GM21526 (cell line): ENCODE results near the gene NAA35.
"Not testable (repeated sequence)": the region's sequence is repeated elsewhere in the genome, so short reads cannot be mapped to it uniquely, and the experiment has no call there.

Experiments
- ATAC-seq: cut with Tn5 transposase; IDR thresholded peaks from one replicate; pipeline ENCODE4 v1.9.1; 2021; ENCODE audit warnings: moderate library complexity; ENCODE audit not compliant: unreplicated experiment, low FRiP score

NAA35 gene

DNA sequence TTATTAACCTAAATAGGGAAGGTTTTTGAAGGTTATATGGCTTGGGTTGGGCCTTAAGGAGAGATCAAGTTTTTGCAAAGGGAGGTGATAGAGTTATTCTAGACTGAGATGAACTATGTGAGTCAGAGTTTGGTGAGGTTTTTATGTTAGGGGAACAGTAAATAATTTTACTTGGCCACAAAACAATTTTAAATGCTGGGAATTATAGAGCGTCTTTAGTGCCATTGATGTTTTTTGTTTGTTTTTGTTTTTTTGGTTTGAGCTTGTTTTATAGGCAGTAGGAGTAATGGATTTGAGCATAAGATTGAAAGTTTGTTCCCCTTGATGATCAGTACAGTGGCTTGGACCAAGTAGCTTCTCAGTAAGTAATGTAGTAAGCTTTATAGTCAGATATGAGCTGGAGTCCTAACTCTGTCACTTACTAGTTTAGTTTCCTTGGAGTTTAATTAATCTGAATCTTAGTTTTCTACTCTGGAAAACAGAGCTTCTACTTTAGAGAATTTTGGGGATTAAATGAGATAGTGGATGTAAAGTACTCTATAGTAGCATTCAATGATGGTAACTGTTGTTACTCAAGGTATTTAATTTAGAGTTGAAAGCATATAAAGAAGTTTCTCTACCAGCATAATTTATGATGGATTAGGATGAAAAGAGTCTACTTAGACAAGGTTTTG, 2.9 kb downstream of the NAA35 start:
- ATAC-seq = no peak

DNA sequence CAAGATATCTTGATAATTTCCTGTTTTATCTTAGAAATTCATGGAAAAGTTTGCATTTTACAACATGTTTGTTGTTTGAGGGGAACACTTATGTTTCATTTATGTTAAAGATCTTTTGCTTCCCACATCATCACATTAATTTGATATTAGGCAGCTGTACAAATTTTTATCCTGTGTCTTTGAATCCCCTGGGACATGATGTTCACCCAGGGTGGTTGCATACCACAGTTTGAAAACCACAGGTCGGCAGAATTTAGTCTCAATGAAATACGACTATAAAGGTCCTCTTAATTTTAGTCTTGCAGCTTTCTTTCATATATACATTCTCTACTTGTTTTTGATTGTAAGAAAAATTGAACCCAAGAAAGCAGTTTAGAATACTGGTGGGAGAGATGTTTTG, 3.7 kb downstream of the NAA35 start:
- no peak for ATAC-seq

DNA sequence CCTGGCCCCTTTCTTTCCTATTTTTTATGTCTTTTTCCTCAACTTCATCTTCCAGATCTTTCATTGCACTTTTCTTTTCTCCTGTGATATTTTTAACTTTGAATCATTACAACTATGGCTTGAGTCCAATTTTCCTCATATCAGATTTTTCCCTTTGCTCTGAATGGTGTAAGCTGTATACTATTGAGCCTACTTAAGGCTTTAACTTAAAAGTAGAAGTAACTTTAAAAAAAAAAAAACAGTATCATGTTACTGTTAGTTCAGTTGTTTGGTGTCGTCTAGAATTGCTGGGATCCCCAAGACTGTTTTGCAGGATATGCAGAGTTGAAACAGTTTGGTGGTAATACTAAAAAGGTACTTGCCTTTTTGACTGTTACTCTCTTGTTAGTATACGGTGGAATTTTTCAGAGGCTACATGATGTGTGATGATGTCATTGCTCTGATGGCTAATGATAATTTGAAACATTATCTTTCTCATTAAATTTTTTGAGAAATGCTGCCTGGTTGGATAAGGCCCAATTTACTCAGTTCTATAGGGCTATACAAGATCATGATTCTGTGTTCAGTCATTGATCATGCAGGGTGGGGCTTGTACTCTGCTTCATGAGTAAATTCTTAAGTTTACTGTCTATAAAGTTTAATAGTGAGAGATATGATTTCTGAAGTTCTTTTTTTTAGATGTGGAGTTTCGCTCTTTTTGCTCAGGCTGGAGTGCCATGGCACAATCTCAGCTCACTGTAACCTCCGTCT, 8.8 kb downstream of the NAA35 start:
- no peak for ATAC-seq

DNA sequence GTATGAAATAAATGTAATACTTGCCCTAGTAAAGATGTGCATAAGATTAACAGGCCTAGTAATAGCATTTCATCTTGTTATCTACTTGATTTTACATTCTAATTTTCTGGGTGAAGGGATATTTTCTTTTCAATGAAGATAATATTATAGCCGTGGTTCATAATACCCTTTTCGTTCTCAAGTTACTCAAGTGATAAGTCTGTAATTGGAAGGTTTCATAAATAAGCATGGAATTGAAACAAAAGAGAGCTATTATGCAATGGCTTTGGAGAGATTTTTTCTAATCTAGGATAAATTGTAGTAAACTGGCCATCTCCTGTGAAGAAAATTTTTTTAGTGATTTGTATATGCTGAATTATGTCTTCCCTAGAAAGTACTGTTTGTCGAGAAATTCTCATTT, 19.0 kb downstream of the NAA35 start:
- ATAC-seq = no peak

DNA sequence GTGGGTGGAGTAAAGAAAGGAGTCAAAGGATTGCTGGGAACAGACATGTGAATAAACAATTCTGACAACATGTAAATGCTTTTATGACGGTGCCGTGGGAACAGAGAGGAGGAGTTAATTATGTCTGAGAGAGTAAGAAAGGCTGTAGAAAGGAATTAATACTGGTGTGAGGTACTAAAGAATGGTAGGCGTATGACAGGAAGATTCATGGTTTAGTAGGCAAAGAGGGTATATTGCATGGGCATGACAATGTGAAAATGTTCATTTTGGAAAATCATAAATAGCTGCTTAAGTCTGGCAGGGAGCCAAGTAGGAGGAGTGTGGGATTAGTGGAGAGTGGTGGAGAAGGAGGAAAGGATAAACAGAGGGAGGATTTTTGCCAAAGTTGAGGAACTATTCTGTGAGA, 19.7 kb downstream of the NAA35 start:
- no peak for ATAC-seq

DNA sequence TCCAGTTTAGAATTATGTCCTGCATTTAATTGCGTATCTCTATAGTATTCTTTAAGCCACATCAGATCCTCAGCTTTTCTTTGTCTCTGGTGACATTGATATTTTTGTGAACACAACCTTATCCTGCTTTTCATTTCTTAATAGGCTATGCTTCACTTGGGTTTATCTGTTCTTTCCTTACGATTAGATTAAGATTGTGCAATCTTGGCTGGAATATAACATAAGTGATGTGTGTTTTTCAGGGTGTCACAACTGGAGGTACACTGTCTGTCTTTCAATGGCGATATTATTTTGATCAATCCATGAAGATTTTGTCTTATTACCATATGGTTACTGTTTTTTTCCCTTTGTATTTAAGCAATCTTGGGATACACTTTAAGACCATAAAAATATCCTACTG, 23.6 kb downstream of the NAA35 start:
- no peak for ATAC-seq

DNA sequence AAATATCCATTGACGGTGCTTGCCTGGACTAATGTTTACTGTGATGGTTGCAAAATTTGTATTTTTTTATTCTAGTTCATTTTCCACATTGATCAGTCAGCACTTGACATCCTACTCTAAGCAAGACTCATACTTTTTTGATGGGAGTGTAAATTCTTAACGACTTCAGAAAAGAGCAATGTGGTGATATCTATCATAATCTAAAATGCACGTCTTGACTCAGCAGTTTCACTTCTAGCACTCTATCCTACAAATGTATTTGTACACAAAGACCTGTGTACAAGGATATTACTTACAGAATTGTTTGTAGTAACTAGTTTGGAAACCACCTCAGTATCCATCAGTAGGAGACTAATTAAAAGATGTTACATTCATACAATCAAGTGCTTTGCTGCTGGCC, 24.0 kb downstream of the NAA35 start:
- ATAC-seq = no peak

DNA sequence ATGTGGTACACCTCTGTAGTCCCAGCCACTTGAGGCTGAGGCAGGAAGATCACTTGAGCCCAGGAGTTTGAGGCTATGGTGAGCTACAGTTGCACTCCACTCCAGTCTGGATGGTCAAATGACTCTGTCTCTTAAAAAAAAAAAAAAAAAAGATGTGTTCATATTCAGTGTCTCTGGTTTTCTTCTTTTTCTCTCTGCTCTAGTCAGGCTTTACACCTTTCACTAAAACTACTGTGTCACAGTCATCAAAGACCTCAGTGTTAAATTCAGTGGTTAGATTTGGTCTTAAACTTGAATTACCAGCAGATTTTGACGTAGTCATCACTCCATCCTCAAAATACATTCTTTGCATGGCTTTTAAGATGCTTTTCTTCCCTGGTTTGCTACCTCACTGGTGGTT, 28.8 kb downstream of the NAA35 start:
- no peak for ATAC-seq

DNA sequence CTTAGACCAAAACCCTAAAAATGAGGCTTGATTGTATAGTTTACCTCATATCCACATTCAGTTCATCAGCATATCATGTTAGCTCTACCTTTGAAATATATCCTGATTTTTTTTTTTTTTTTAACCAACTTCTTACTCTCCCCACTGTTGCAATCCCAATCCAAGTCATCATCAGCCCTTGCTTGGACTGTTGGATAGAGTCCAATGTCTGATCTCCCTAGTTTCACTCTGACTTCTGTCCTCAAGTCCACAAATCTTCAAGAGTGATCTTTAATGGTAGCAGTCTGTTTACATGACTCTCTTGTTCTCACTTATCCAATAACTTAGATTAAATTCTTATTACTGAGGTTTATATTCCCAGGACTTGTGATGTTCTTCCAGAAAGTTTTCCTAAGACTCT, 30.8 kb downstream of the NAA35 start:
- no peak for ATAC-seq

DNA sequence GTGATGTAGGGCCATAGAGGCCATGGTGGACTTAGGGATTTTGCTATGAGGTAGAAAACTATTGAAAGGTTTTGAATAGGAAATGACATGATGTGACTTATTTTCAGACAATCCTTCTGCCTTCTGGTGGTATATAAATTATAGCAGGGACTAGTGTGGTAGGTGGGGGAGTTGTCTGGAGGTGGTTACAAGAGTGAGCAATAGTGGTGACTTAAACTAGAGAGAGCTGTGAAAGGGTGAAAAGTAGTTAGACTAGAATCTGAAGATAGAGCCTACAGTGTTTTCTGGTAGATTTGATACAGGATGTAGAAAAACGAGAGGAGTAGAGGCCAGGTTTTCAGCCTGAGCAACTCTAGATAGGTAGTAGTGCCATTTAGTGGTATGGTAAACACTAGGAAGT, 32.3 kb downstream of the NAA35 start:
- ATAC-seq = no peak

DNA sequence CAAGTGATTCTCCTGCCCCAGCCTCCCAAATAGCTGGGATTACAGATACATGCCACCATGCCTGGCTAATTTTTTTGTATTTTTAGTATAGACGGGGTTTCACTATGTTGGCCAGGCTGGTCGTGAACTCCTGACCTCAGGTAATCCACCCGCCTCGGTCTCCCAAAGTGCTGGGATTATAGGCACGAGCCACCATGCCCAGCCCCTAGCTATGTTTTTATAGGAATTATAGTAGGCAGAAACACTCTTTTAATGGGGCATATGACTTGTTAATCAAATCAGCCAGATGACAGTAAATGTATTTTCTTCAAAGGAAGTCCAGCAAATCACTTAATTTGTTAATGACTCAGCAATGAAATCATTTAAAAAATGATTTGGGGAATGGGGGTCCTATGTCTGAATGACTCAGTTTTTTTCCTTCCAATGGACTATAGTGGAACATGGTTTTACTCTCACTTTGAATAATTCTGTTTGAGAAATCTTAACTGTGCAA, 33.2 kb downstream of the NAA35 start:
- ATAC-seq = not testable (repeated sequence)

DNA sequence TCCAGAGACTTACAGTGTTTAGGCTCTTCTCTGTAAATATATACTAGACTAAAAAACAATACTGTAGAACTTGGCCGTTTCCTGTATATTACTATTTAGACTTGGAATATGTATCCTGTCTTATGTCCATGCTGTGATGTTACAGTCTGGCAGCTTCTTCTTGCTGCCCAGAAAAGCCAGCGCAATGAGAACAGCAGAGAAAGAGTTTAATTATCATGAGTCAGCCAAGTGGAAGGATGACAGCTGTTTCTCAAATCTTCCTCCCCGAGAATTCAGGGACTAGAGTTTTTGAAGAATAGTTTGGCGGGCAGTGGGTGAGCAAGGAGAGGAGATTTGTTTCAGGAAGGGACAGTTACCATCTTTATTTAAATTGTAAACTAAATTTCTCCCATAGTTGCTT, 37.5 kb downstream of the NAA35 start:
- ATAC-seq = no peak

DNA sequence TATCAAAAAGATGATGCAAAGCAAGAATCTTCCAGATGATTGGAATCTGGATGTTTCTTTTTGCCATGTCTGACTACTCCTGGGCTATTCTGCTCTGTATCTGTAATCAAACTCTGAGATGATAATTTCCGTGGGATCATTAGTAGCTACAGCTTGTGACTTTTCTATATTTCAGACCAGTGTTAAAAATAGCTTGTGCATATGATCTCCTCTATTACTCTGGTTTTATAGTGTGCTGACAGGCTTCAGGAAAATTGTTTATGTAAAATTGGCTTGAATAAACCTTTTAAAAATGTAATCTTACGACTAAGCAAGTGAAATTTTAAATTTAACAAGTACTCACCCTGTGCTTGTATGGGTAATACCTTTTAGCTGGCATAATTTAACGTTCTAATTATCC, 40.4 kb downstream of the NAA35 start:
- ATAC-seq = no peak

DNA sequence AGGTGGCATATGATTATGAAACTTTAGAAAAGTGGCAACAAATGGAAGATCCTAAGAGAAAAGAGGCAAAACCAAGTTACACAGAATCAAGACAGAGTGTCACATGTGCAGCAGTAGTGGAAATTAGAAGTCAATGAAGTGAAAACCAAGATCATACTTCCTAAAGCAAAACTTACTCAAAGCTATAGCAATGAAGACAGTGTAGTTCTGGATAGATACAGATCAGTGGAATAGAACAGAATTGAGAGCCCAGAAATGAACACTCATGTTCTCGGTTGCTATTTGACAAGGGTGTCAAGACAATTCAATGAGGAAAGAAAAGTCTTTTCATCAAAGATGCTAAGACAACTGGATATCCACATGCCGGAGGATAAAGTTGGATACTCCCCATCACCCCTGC, 43.5 kb downstream of the NAA35 start:
- no peak for ATAC-seq

DNA sequence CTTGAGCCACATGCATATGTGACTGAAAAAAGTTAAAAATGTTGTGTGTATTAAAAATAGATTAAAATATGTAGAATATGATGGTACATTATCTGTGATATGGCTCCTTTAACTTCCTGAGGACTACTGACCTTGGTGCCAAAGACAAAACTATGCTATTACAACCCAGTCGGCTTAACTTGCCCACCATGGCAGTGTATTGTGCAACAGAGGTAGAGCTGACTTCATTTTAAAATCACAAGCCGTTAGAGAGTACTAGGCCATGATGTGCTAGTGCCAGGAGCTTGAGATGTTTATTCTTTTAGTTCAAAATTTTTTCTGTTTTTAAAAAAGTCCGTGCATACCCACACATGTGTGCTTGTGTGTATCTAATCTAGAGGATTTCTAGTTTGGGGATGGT, 46.3 kb downstream of the NAA35 start:
- ATAC-seq = no peak

DNA sequence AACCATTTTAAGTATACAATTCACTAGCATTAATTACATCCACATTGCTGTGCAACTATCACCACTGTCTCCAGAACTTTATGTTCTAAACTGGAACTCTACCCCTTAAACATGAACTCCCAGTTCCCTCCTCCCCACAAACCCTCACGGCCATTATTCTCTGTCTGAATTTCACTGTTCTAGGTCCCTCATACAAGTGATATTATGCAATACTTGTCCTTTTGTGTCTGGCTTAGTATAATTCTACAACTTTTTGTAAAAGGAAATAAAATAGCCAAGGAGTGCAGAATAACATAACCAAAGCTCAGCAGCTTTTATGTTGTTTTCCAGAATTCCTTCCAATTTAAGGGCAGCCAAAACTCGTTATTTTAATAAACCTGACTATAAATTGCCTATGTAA, 53.2 kb downstream of the NAA35 start:
- no peak for ATAC-seq

DNA sequence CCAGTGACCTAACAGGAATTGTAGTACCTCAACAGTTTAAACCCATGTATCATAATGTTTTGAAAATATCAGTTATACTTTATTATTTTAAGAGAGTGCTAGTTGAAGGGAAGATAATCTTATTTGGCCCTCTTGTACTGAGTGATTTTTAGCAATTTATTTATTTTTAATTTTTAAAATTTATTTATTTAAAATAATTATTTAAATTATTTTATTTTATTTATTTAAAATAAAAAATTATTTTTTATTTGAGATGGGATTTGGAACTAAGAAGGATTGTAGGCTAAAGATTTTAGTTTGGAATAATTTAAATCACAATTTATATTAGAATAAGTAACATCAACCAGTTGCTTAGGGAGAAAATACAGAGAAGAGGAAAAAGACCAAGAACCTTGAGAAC, 54.2 kb downstream of the NAA35 start:
- ATAC-seq = no peak

DNA sequence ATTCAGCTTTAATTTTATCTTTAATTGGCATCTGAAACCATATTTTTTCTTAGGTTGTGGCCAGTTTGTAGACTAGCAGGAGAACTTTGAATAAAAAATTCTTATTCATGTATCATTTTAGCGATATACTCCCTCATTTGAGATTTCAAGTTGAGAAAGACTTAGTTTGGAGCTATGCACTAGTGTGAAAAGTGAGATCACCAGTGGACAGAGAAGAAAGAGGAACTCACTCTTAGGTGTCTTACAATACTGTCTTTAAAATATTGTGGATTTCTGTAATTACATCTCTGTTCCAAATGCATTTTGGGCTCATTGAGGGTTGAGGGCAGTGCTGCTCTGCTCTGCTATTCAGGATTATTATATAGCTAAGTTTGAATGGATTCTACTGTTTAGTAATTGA, 54.7 kb downstream of the NAA35 start:
- no peak for ATAC-seq

DNA sequence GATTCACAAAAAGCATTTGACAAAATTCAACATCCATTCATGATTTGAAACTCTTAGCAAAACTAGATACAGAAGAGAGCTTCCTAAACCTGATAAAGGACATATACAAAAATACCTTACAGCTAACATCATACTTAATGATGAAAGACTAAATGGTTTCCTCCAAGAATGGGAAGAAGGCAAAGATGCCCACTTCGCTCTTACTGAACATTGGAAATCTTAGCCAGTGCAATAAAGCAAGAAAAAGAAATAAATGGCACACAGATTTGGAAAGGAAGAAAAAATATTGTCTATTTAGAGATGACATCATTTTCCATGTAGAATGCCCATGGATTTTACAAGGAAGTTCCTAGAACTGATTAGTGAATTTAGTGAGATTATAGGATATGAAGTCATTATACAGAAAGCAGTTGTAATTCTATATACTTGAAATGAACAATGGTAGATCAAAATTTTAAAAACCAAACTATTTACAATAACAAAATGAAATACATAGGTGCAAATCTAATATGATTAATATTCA, 64.4 kb downstream of the NAA35 start:
- ATAC-seq = no peak

DNA sequence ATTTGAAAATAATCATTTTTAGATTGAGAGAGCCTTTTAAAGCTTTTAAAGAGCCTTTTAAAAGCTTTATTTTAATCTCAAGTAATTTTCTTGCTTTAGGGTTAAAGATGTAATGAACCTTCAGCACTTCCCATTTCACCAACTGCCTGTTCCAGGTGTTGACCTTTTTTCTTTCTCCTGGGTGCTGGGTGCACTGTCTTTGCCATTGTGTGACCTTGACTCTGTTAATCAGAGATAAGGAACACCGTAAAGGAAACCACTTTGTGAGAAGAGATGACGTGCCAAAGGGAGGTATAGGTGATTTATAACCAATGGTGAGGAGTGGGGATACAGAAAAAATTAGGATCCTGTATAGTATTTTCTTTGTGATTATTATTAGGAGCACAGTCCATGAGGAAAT, 68.2 kb downstream of the NAA35 start:
- no peak for ATAC-seq

DNA sequence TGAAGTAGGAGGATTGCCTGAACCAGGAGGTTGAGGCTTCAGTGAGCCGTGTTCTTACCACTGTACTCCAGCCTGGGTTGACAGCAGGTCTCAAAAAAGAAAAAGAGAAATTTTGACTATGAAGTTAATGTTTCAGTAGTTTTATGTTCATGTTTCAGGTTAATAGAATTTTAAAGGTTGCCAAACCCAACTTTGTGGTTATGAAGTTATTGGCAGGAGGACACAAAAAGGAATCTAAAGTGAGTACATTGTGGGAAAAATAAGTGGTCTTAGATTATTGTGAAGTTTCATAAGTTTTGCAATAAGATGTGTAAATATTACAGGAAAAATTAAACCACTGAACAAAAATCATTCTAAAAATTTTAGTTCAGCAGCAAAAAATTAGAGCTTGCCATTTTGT, 79.8 kb downstream of the NAA35 start:
- ATAC-seq = no peak

DNA sequence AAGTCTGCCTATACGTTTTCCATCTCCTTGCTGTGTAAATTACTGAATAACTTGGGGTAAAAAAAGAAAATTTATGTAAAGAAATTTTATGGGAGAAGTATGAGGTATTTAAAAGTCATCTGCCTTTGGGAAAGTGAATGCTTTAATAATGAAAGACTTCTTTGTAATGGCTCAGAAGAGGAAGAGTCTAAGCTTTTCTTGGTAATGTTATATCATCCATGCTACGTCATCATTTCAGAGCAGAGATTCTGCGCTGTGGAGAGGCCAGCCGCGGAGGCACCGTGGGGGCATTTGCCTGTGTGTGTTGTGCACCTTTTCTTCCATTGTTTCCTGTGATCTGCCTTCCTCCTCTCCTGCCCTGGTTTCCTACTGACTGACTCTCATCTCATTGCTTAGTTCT, 80.2 kb downstream of the NAA35 start:
- no peak for ATAC-seq
